ENCODE data around the gene PPL. TPM values are rescaled to one million over a fixed set of nuclear protein-coding genes. Genes with fewer than 3 reads are reported as not detected.

PPL gene
- total and polyA plus RNA-seq, 2 of the 13 experiments (the other 11 are each of a cell fraction or from before 2014, with no cell fraction given): 5.7 to 6.6 TPM

DNA sequence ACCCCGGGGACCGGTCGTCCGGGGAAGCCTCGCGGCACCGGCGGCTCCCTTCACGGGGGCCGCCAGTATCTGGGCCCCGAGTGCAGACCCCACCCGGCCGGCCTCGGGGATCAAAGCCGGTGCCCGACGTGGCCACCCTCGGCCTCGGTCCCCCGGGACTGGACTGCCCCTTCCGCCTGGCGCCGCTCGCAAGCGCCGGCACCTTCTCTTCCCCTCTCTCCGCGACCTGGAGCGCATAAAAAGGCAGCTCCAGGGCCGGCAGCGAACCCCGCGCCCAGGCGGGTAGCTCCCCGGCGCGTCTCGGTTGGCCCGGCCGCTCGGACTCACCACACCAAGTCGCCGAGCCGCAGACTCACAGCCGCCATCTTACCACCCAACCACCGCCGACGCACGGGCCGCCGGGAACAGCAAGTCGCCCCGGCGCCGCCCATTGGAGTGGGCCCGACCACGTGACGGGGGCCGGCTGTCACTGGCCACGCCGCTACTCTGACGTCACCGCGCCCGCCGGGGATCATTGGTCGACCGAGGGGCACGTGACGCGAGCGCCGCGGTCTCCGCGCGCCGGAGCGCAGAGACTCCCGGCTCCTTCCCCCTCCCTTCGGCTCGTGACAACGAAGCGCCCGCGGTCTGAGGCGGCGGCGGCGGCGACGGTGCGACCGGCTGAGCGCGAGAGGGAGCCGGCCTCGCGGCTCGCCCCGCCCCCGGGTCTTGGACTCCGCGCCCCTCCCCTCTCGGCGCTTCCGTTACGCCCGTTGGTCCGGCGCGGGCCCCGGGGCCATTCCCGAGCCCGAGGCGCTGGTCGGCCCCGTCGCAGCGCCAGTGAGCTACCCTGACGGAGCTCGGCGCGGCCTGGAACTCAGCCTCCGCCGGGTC is 89.8 kb downstream of the PPL start, which contains the start of the genes GLYR1 and UBN1 (continued):
- TF ChIP-seq BRF2 (CRISPR knock-in tag; IDR thresholded peaks at IDR 0.05) (0 out of 2 replicates have a peak, but pooled peaks have one; percentile 17), SRSF9 (IDR thresholded peaks at IDR 0.05; ENCODE audit: borderline replicate concordance, insufficient read depth, low read depth, low read length, poor library complexity, severe bottlenecking) (no peak), ZBTB7B (CRISPR knock-in tag; IDR thresholded peaks at IDR 0.05) (no peak), ZNF646 (CRISPR knock-in tag; IDR thresholded peaks at IDR 0.05) (no peak), HMG20A (CRISPR knock-in tag; IDR thresholded peaks at IDR 0.05; ENCODE audit: borderline replicate concordance) (no peak), ZNF446 (CRISPR knock-in tag; IDR thresholded peaks at IDR 0.05) (no peak), MTA1 (CRISPR knock-in tag; IDR thresholded peaks at IDR 0.05; ENCODE audit: borderline replicate concordance) (no peak), MXD3 (CRISPR knock-in tag; IDR thresholded peaks at IDR 0.05) (peak; percentile 32; the same call in 1 of the 2 replicates), BORCS8-MEF2B (CRISPR knock-in tag; IDR thresholded peaks at IDR 0.05) (peak; percentile 16), FLYWCH1 (CRISPR knock-in tag; IDR thresholded peaks at IDR 0.05) (no peak), ZMAT5 (CRISPR knock-in tag; IDR thresholded peaks at IDR 0.05; ENCODE audit: borderline replicate concordance, low read depth) (no peak), LCORL (IDR thresholded peaks at IDR 0.05) (no peak), LCORL (CRISPR knock-in tag; IDR thresholded peaks at IDR 0.05) (no peak; the same call in 1 of the 2 replicates), ZBTB26 (CRISPR knock-in tag; IDR thresholded peaks at IDR 0.05; ENCODE audit: borderline replicate concordance) (no peak), ZNF20 (CRISPR knock-in tag; IDR thresholded peaks at IDR 0.05) (no peak), ATF7-NPFF (CRISPR knock-in tag; IDR thresholded peaks at IDR 0.05; ENCODE audit: low read depth) (no peak; the same call in 1 of the 2 replicates)
- TF ChIP-seq, protein P1, sequence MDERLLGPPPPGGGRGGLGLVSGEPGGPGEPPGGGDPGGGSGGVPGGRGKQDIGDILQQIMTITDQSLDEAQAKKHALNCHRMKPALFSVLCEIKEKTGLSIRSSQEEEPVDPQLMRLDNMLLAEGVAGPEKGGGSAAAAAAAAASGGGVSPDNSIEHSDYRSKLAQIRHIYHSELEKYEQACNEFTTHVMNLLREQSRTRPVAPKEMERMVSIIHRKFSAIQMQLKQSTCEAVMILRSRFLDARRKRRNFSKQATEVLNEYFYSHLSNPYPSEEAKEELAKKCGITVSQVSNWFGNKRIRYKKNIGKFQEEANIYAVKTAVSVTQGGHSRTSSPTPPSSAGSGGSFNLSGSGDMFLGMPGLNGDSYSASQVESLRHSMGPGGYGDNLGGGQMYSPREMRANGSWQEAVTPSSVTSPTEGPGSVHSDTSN (CRISPR knock-in tag; IDR thresholded peaks at IDR 0.05): no peak

Data from HepG2 (cell line).